Fibroblast of the aortic adventitia (primary cell): ENCODE data around the gene STOM. TPM values are rescaled to one million over a fixed set of nuclear protein-coding genes. Genes with fewer than 3 reads are reported as not detected.

Source experiments
- DNase-seq: peaks from one replicate; pipeline ENCODE4 v3.0.0-alpha.2; 2010; ENCODE audit warnings: low read depth
- H3K4me3 ChIP-seq: 2 replicates; pipeline ENCODE4 v1.5.1; 2011; ENCODE audit warnings: low read depth, mild to moderate bottlenecking, control low read depth, low read length, moderate library complexity
- CTCF ChIP-seq: IDR thresholded peaks from 2 replicates; pipeline ENCODE4 v1.5.1; 2011; ENCODE audit warnings: mild to moderate bottlenecking, low read length, control low read depth, inconsistent platforms; ENCODE audit not compliant: insufficient read depth
- total RNA-seq: library from RNA; depleted of rRNA; stranded (reverse); fragments of >200 nt; gene quantifications from 2 replicates; pipeline ENCODE4 v1.2.3, GENCODE V29; 2012; ENCODE audit warnings: low replicate concordance

Gene STOM
- total RNA-seq, 1 donor: 115 TPM

- TF ChIP-seq CTCF: no peak
- no peak for DNase-seq
- H3K4me3 ChIP-seq: no peak overlapping the region
Measured at GRCh38 chr9:121336665-121337064, 33.4 kb downstream of the STOM start.

GRCh38 chr9:121333950-121334773 is 35.9 kb downstream of the STOM start:
- no peak overlapping the region for H3K4me3 ChIP-seq
- DNase-seq: no peak
- TF ChIP-seq CTCF: no peak

GRCh38 chr9:121331992-121332685 is 37.9 kb downstream of the STOM start:
- DNase-seq: peak; percentile 84
- TF ChIP-seq CTCF: peak; percentile 76
- no peak overlapping the region for H3K4me3 ChIP-seq

- TF ChIP-seq CTCF: no peak
- no peak for DNase-seq
- no peak overlapping the region for H3K4me3 ChIP-seq
Measured at GRCh38 chr9:121331549-121331948, 38.5 kb downstream of the STOM start.

GRCh38 chr9:121328876-121329681 is 41.0 kb downstream of the STOM start:
- no peak for DNase-seq
- H3K4me3 ChIP-seq: no peak overlapping the region
- no peak for TF ChIP-seq CTCF

GRCh38 chr9:121328476-121328875 is 41.6 kb downstream of the STOM start:
- DNase-seq: no peak
- H3K4me3 ChIP-seq: no peak overlapping the region
- no peak for TF ChIP-seq CTCF
